Measurements from ENCODE around the gene GAS7. TPM values are rescaled to one million over a fixed set of nuclear protein-coding genes. Genes with fewer than 3 reads are reported as not detected.

The GAS7 gene
- total and polyA plus RNA-seq, 2 of the 13 experiments (the other 11 are each of a cell fraction or from before 2014, with no cell fraction given) = 1.0 to 5.2 TPM

DNA sequence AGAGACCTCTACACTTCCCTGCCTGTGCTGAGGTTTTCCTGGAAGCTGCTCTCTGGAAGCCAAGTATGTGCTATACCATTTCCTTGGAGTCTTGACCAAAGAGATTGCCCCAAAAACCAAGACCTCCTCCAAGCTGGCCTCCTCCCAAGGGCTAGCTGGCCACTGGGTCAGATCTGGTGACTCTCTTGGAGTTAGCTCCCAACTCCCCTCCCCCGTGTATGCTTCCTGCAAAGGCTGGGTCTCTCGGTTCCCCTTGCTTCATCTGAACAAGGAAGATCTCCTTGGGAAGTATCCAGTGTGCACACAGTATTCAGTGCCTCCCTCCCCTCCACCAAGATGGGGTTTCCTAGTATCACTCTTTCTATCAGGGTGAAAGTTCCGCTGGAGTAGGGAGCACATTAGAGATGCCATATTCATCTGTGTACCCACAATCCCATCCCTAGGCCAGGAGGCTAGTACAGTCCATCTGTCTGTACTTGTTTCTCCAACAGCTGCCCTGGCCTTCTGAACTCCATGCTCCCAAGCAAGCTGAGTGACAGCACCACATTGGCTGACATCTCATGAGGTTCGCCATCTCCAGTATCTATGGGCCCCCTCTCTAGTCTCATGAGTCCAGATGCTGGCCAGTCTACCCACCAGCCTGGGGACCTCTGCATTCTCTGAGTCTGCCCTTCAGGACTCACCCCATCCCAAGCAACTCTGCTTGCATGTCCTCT lies 3.2 kb downstream of the GAS7 start:
- no peak for FAIRE-seq
- Histone ChIP-seq H3K27ac (ENCODE audit: extremely low read length, insufficient read depth, low read length) (no peak overlapping the region), H3K36me3 (replicated peaks in 1 of 2; ENCODE audit: control insufficient read depth in 1 of 2, insufficient read depth in 2 of 2, low read length in 2 of 2) (no peaks in the 10 kb centered on the region), H3K79me2 (ENCODE audit: insufficient read depth, low read length) (no peaks in the 10 kb centered on the region), H3K27me3 (ENCODE audit: control insufficient read depth in 1 of 2, insufficient read depth in 2 of 2, low read length in 2 of 2) (no peaks in the 10 kb centered on the region), H4K20me1 (ENCODE audit: insufficient read depth, low read length) (no peaks in the 10 kb centered on the region), H3K9me3 (ENCODE audit: low read length) (peaks cover 19% of the 10 kb centered on the region), H3K4me1 (ENCODE audit: insufficient read depth, low read length) (no peaks in the 10 kb centered on the region), H3K4me3 (replicated peaks in 1 of 3; ENCODE audit: insufficient read depth in 1 of 3, low read depth in 2 of 3, low read length in 3 of 3) (no peak overlapping the region), H2AFZ (ENCODE audit: low read length) (no peak overlapping the region), H3K4me2 (ENCODE audit: low read depth, low read length) (no peak overlapping the region), H3K9ac (ENCODE audit: insufficient read depth, low read depth, low read length) (no peak overlapping the region)
- TF ChIP-seq CHD2 (IDR thresholded peaks at IDR 0.05; ENCODE audit: low read depth, low read length) (no peak), KLF6 (CRISPR knock-in tag; IDR thresholded peaks at IDR 0.05) (no peak), ZNF598 (CRISPR knock-in tag; IDR thresholded peaks at IDR 0.05; ENCODE audit: borderline replicate concordance) (no peak), ZNF567 (CRISPR knock-in tag; IDR thresholded peaks at IDR 0.05; ENCODE audit: borderline replicate concordance) (no peak), ZNF253 (CRISPR knock-in tag; IDR thresholded peaks at IDR 0.05; ENCODE audit: borderline replicate concordance) (no peak), KMT2B (CRISPR knock-in tag; IDR thresholded peaks at IDR 0.05) (no peak), TEAD3 (CRISPR knock-in tag; optimal IDR thresholded peaks at IDR 0.05; ENCODE audit: borderline replicate concordance) (no peak), IRX3 (CRISPR knock-in tag; IDR thresholded peaks at IDR 0.05; ENCODE audit: borderline replicate concordance, low read depth) (no peak), YEATS2 (CRISPR knock-in tag; IDR thresholded peaks at IDR 0.05; ENCODE audit: borderline replicate concordance) (no peak), YEATS4 (CRISPR knock-in tag; IDR thresholded peaks at IDR 0.05; ENCODE audit: borderline replicate concordance) (no peak), HNF4G (IDR thresholded peaks at IDR 0.05; ENCODE audit: borderline replicate concordance, low read depth, low read length) (no peak), HNF4G (CRISPR knock-in tag; IDR thresholded peaks at IDR 0.05; ENCODE audit: borderline replicate concordance, low read depth) (no peak), AHR (CRISPR knock-in tag; IDR thresholded peaks at IDR 0.05) (no peak), ZNF530 (CRISPR knock-in tag; IDR thresholded peaks at IDR 0.05; ENCODE audit: low read depth) (no peak)
- TF ChIP-seq, protein P1, sequence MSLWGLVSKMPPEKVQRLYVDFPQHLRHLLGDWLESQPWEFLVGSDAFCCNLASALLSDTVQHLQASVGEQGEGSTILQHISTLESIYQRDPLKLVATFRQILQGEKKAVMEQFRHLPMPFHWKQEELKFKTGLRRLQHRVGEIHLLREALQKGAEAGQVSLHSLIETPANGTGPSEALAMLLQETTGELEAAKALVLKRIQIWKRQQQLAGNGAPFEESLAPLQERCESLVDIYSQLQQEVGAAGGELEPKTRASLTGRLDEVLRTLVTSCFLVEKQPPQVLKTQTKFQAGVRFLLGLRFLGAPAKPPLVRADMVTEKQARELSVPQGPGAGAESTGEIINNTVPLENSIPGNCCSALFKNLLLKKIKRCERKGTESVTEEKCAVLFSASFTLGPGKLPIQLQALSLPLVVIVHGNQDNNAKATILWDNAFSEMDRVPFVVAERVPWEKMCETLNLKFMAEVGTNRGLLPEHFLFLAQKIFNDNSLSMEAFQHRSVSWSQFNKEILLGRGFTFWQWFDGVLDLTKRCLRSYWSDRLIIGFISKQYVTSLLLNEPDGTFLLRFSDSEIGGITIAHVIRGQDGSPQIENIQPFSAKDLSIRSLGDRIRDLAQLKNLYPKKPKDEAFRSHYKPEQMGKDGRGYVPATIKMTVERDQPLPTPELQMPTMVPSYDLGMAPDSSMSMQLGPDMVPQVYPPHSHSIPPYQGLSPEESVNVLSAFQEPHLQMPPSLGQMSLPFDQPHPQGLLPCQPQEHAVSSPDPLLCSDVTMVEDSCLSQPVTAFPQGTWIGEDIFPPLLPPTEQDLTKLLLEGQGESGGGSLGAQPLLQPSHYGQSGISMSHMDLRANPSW (CRISPR knock-in tag; IDR thresholded peaks at IDR 0.05; ENCODE audit: borderline replicate concordance) = no peak
- TF ChIP-seq, protein P2, sequence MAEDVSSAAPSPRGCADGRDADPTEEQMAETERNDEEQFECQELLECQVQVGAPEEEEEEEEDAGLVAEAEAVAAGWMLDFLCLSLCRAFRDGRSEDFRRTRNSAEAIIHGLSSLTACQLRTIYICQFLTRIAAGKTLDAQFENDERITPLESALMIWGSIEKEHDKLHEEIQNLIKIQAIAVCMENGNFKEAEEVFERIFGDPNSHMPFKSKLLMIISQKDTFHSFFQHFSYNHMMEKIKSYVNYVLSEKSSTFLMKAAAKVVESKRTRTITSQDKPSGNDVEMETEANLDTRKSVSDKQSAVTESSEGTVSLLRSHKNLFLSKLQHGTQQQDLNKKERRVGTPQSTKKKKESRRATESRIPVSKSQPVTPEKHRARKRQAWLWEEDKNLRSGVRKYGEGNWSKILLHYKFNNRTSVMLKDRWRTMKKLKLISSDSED (CRISPR knock-in tag; IDR thresholded peaks at IDR 0.05) = no peak
- TF ChIP-seq, protein P3, sequence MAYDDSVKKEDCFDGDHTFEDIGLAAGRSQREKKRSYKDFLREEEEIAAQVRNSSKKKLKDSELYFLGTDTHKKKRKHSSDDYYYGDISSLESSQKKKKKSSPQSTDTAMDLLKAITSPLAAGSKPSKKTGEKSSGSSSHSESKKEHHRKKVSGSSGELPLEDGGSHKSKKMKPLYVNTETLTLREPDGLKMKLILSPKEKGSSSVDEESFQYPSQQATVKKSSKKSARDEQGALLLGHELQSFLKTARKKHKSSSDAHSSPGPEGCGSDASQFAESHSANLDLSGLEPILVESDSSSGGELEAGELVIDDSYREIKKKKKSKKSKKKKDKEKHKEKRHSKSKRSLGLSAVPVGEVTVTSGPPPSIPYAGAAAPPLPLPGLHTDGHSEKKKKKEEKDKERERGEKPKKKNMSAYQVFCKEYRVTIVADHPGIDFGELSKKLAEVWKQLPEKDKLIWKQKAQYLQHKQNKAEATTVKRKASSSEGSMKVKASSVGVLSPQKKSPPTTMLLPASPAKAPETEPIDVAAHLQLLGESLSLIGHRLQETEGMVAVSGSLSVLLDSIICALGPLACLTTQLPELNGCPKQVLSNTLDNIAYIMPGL (CRISPR knock-in tag; IDR thresholded peaks at IDR 0.05; ENCODE audit: borderline replicate concordance in 1 of 2, low read depth in 1 of 2) = no peak
- intact Hi-C loops (cut with micrococcal nuclease; ENCODE audit: unreplicated experiment) (no loop called here), in situ Hi-C loops (cut with HindIII; ENCODE audit: extremely low pct_ligation_motif_present, low pct_unique_long_range_greater_than_20kb) (no loop called here)
- POLR2A ChIA-PET = no interaction called here
- BruUV-seq (replicated peaks) = no TSS peak
- CTCF ChIA-PET (ENCODE audit: low intra/inter-chr PET ratio, low total read pairs) = no interaction called here
- no peak for DNase-seq (ENCODE audit: low spot score)
- 8% methylated on average over 2 of the region's 4 CpGs for WGBS (ENCODE audit: low lambda C conversion rate)
- ATAC-seq = no peak
